SK-N-MC (cell line): ENCODE results near the gene DLX6.

Source experiments
- EZH2 ChIP-seq: fragments of 200-600 bp; sonication (generic); IDR thresholded peaks from one replicate; pipeline ENCODE4 v1.6.1; 2017; ENCODE audit warnings: antibody characterized with exemption
- POLR2AphosphoS5 ChIP-seq: IDR thresholded peaks from 2 replicates; pipeline ENCODE4 v1.6.1; 2012; ENCODE audit warnings: mild to moderate bottlenecking, low read depth, low read length, borderline replicate concordance

- no peak for TF ChIP-seq POLR2AphosphoS5
- no peak for TF ChIP-seq EZH2
Measured at GRCh38 chr7:97001656-97002554, 3.4 kb upstream of the DLX6 start.
